OCI-LY1 (cell line): Measurements from ENCODE around the gene ZC3H10.

Experiments used
- H2AFZ ChIP-seq: fragments of 200-600 bp; sonication (generic), shearing (Covaris generic); 2 replicates; pipeline ENCODE4 v1.6.0; 2014; ENCODE audit warnings: antibody characterized with exemption, mild to moderate bottlenecking, low read length
- H3F3A ChIP-seq: fragments of 200-600 bp; sonication (generic), shearing (Covaris generic); 2 replicates; pipeline ENCODE4 v1.6.0; 2014; ENCODE audit warnings: mild to moderate bottlenecking, antibody characterized with exemption, low read length, moderate library complexity; ENCODE audit not compliant: insufficient read depth
- H3K27ac ChIP-seq: fragments of 200-600 bp; sonication (generic); 2 replicates; pipeline ENCODE4 v1.5.1; 2014; ENCODE audit warnings: low read length, mixed run types, mild to moderate bottlenecking, low read depth; ENCODE audit not compliant: poor library complexity, severe bottlenecking
- H3K27me3 ChIP-seq: fragments of 200-600 bp; sonication (generic); 2 replicates; pipeline ENCODE4 v1.6.0; 2014; ENCODE audit warnings: antibody characterized with exemption, mild to moderate bottlenecking, low read length, moderate library complexity; ENCODE audit not compliant: insufficient read depth
- H3K36me3 ChIP-seq: fragments of 200-600 bp; sonication (generic); 2 replicates; pipeline ENCODE4 v1.6.1; 2014; ENCODE audit warnings: mild to moderate bottlenecking, antibody characterized with exemption, low read length, moderate library complexity, mixed read lengths; ENCODE audit not compliant: insufficient read depth
- H3K4me1 ChIP-seq: fragments of 200-600 bp; sonication (generic); 2 replicates; pipeline ENCODE4 v1.5.1; 2014; ENCODE audit warnings: mild to moderate bottlenecking, low read length, moderate library complexity; ENCODE audit not compliant: insufficient read depth, severe bottlenecking
- H3K4me2 ChIP-seq: fragments of 200-600 bp; sonication (generic), shearing (Covaris generic); 2 replicates; pipeline ENCODE4 v1.6.1; 2014; ENCODE audit warnings: low read length
- H3K4me3 ChIP-seq: fragments of 200-600 bp; sonication (generic); 2 replicates; pipeline ENCODE4 v1.5.1; 2014; ENCODE audit warnings: low read length, low read depth, mild to moderate bottlenecking, mixed read lengths; ENCODE audit not compliant: poor library complexity, severe bottlenecking
- H3K79me2 ChIP-seq: fragments of 200-600 bp; shearing (Covaris generic); 2 replicates; pipeline ENCODE4 v1.6.1; 2016; ENCODE audit warnings: mixed run types, low read length, mixed read lengths; ENCODE audit not compliant: insufficient read depth
- H3K9ac ChIP-seq: fragments of 200-600 bp; sonication (generic), shearing (Covaris generic); 2 replicates; pipeline ENCODE4 v1.6.1; 2014; ENCODE audit warnings: mild to moderate bottlenecking, low read length, mixed read lengths
- H3K9me2 ChIP-seq: fragments of 200-600 bp; sonication (generic), shearing (Covaris generic); 2 replicates; pipeline ENCODE4 v1.6.1; 2014; ENCODE audit warnings: low read depth, mild to moderate bottlenecking, low read length, mixed read lengths
- H3K9me3 ChIP-seq: fragments of 200-600 bp; shearing (Covaris generic); 2 replicates; pipeline ENCODE4 v1.6.1; 2014; ENCODE audit warnings: low read length, mixed read lengths
- H4K20me1 ChIP-seq: fragments of 200-600 bp; sonication (generic), shearing (Covaris generic); 2 replicates; pipeline ENCODE4 v1.6.0; 2016; ENCODE audit warnings: mild to moderate bottlenecking, low read length; ENCODE audit not compliant: insufficient read depth
- EZH2 ChIP-seq: fragments of 200-600 bp; sonication (generic), shearing (Covaris generic); IDR thresholded peaks from 2 replicates; pipeline ENCODE4 v1.8.0; 2017; ENCODE audit warnings: borderline replicate concordance, mixed run types, mild to moderate bottlenecking, antibody characterized with exemption, low read length, moderate library complexity, mixed read lengths
- TF ChIP-seq, protein P1 (sequence below): fragments of 200-600 bp; sonication (generic), shearing (Covaris generic); IDR thresholded peaks from 2 replicates; pipeline ENCODE4 v1.5.1; 2017; ENCODE audit warnings: mild to moderate bottlenecking, antibody characterized with exemption, low read length, moderate library complexity, mixed read lengths

Gene ZC3H10

DNA sequence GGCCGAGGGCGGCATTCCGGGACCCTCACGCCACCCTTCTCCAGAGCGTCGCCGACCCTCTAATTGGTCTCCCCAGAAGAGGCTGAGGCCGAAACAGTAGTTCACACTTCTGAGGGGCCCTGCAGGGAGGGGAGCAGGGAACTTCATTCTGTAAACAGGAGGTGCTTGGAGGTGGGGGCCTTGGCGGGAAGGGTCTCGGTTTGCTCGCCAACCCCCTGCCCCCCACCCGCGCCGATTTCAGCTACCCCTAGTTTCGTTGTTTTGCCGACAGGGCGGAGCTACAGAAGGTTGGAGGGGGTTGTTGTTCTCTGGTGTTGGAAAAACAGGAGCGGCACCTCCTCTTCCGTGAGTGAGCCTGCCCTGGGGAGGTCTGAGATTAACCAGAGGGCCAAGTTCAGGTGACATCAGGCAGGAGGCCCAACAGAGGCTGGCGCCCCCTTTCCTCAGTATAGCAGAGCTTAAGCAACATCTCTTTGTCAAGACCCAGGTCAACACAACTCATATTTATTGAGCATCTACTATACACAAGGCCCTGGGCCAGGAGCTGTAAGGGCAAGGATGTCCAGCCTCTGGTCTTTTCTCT, 37.4 kb upstream of the ZC3H10 start:
- H3K9ac ChIP-seq = peak overlapping the region; percentile 57; the same call in 1 of the 2 replicates
- no peaks in the 10 kb centered on the region for H3K9me3 ChIP-seq
- H3K4me1 ChIP-seq = peaks cover 19% of the 10 kb centered on the region
- H4K20me1 ChIP-seq = no peaks in the 10 kb centered on the region
- no peaks in the 10 kb centered on the region for H3K79me2 ChIP-seq
- H3K27ac ChIP-seq = no peak overlapping the region
- H3K4me2 ChIP-seq = peak overlapping the region; percentile 89
- H3K27me3 ChIP-seq = peaks cover 12% of the 10 kb centered on the region
- TF ChIP-seq EZH2 = no peak
- TF ChIP-seq, protein P1, sequence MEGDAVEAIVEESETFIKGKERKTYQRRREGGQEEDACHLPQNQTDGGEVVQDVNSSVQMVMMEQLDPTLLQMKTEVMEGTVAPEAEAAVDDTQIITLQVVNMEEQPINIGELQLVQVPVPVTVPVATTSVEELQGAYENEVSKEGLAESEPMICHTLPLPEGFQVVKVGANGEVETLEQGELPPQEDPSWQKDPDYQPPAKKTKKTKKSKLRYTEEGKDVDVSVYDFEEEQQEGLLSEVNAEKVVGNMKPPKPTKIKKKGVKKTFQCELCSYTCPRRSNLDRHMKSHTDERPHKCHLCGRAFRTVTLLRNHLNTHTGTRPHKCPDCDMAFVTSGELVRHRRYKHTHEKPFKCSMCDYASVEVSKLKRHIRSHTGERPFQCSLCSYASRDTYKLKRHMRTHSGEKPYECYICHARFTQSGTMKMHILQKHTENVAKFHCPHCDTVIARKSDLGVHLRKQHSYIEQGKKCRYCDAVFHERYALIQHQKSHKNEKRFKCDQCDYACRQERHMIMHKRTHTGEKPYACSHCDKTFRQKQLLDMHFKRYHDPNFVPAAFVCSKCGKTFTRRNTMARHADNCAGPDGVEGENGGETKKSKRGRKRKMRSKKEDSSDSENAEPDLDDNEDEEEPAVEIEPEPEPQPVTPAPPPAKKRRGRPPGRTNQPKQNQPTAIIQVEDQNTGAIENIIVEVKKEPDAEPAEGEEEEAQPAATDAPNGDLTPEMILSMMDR = peak; percentile 37
- no peaks in the 10 kb centered on the region for H3K36me3 ChIP-seq
- peak overlapping the region; percentile 67 for H3K4me3 ChIP-seq
- H2AFZ ChIP-seq = no peak overlapping the region
- no peaks in the 10 kb centered on the region for H3F3A ChIP-seq
- no peaks in the 10 kb centered on the region for H3K9me2 ChIP-seq

DNA sequence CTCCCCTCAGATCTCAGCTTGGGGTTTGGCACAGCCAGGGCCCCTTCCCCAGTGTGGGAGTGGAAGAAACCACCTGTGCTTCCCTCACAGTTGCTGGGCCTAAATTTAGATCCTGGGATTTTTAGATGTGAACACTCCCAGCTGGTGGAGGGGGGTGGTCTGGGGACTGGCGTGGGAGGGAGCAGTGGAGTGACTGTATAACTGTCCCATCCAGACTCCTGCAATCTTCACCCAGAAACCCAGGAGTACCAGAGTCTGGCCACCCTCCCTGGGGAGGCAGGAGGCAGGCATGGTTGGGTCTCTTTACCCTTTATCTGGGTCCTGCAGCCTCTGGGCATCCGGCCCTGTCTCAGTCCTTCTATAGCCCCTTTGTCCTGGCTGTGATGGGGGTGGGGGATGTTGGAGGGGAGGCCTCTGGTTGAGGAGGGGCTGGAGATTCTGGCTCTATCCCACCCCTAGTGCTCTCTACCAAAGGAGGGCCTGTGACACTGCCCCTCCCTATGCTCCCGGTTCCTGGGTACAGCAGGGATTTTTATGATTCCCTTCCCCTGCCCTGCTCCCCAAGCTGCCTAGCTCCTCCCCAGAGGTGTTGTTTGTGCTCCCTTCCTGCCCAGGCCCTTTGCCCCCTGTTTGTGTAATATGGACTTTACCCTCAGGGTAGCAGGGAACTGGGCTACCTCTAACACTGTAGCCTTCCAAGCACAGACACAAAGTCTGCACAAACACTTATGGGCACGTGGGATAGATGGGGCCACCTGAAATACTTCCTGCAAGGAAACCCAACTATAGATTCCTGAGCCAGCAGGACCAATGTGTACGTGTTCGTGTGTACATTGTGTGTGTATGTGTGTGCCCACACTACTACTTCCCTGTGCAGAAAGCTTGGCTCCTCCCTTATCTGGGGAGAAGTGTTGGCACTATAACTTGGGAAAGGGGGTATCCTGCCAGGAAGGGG, 36.4 kb upstream of the ZC3H10 start:
- Histone ChIP-seq H3K4me2 (no peak overlapping the region), H3K27ac (no peak overlapping the region), H3K4me1 (peaks cover 19% of the 10 kb centered on the region), H3K4me3 (no peak overlapping the region), H2AFZ (no peak overlapping the region), H3K36me3 (no peaks in the 10 kb centered on the region), H3K9ac (no peak overlapping the region), H3K9me2 (no peaks in the 10 kb centered on the region), H3K79me2 (no peaks in the 10 kb centered on the region), H4K20me1 (no peaks in the 10 kb centered on the region), H3K9me3 (no peaks in the 10 kb centered on the region), H3K27me3 (peaks cover 12% of the 10 kb centered on the region), H3F3A (no peaks in the 10 kb centered on the region)
- TF ChIP-seq EZH2 = no peak
- TF ChIP-seq, protein P1 = no peak

DNA sequence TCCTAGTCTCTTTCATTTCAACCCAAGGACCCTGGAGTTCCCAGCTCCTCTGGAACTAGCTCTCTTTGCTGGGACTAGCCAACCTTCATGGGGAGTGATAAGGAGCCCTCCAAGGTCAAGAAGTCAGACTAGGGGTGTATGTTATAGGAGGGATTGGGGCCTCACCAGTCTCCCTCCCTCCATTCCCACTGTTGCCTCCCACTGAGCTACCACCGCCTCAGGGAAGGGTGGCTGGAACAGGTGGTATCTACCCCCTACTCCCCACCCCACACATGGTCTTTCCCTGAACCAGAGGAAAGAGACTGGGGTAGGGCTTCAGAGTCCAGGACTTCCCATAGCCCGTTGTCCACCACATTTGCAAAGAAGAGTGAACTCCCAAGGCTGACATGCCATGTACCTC, 35.7 kb upstream of the ZC3H10 start:
- Histone ChIP-seq H4K20me1 (no peaks in the 10 kb centered on the region), H3K4me1 (peaks cover 19% of the 10 kb centered on the region), H3K9me3 (no peaks in the 10 kb centered on the region), H3K4me3 (no peak overlapping the region), H3K36me3 (no peaks in the 10 kb centered on the region), H3K27me3 (peaks cover 12% of the 10 kb centered on the region), H3K4me2 (no peak overlapping the region), H3K27ac (no peak overlapping the region), H3F3A (no peaks in the 10 kb centered on the region), H3K9me2 (no peaks in the 10 kb centered on the region), H3K9ac (no peak overlapping the region), H3K79me2 (no peaks in the 10 kb centered on the region), H2AFZ (no peak overlapping the region)
- no peak for TF ChIP-seq EZH2
- TF ChIP-seq, protein P1 = no peak
